Endothelial cell of umbilical vein (primary cell): Measurements from ENCODE around the gene CCDC107.

ENCODE experiments used
- EZH2 ChIP-seq: IDR thresholded peaks from 2 replicates; pipeline ENCODE4 v1.6.1; 2012; ENCODE audit warnings: borderline replicate concordance, low read depth, mild to moderate bottlenecking, moderate library complexity, low read length, inconsistent platforms; ENCODE audit not compliant: severe bottlenecking
- FOS ChIP-seq: IDR thresholded peaks from 2 replicates; pipeline ENCODE4 v1.6.1; 2011; ENCODE audit warnings: mild to moderate bottlenecking, low read length, moderate library complexity, borderline replicate concordance; ENCODE audit not compliant: insufficient read depth
- GATA2 ChIP-seq: IDR thresholded peaks from 2 replicates; pipeline ENCODE4 v1.7.0; 2011; ENCODE audit warnings: low read depth, mild to moderate bottlenecking, moderate library complexity, mixed read lengths, low read length; ENCODE audit not compliant: insufficient read length, insufficient read depth
- JUN ChIP-seq: IDR thresholded peaks from 2 replicates; pipeline ENCODE4 v1.6.1; 2011; ENCODE audit warnings: borderline replicate concordance, low read depth; ENCODE audit not compliant: insufficient read length, insufficient read depth
- MYC ChIP-seq: IDR thresholded peaks from one replicate; pipeline ENCODE4 v1.6.1; 2011; ENCODE audit warnings: mild to moderate bottlenecking, low read depth, low read length
- POLR2A ChIP-seq: IDR thresholded peaks from 2 replicates; pipeline ENCODE4 v1.6.1; 2012; ENCODE audit warnings: low read depth, mild to moderate bottlenecking, control low read depth, low read length
- POLR2AphosphoS5 ChIP-seq: IDR thresholded peaks from 2 replicates; pipeline ENCODE4 v1.6.1; 2012; ENCODE audit warnings: low read depth, mild to moderate bottlenecking, control low read depth, low read length, moderate library complexity; ENCODE audit not compliant: insufficient read depth
- TF ChIP-seq, protein P1 (sequence below): IDR thresholded peaks from 2 replicates; pipeline ENCODE4 v1.6.1; 2011; ENCODE audit not compliant: insufficient read depth, insufficient read length
- TF ChIP-seq, protein P2 (sequence below), 2 donors: IDR thresholded peaks; 1 replicate in 1 of 2; 2 replicates in 1 of 2; pipeline ENCODE4 v1.5.1; 2011; ENCODE audit warnings: low read length in 2 of 2, mild to moderate bottlenecking in 2 of 2, moderate library complexity in 2 of 2, control low read depth in 1 of 2, inconsistent platforms in 1 of 2, low read depth in 1 of 2; ENCODE audit not compliant: insufficient read depth in 1 of 2; ENCODE audit errors: extremely low read depth in 1 of 2

DNA sequence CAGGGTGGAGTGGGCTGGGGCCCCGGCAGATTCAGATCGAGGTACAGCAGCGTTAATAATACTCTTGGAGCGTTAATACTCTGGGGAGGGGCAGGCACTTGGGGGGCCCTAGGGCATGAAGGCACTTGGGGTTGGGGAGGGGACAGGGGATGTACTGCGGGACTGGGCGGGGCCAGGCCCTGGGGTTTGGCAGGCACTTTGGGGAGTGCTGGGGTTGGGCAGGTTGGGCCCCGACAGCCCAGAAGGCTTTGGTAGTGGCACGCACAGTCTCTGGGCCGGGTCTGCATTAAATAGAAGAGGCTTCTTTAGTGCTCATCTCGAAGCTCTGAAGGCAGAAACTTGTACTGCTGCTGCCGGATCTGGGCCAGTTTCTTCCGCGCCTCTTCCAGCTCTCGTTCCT is 39.4 kb downstream of the CCDC107 start:
- TF ChIP-seq, protein P1, sequence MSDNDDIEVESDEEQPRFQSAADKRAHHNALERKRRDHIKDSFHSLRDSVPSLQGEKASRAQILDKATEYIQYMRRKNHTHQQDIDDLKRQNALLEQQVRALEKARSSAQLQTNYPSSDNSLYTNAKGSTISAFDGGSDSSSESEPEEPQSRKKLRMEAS, result no peak
- TF ChIP-seq POLR2A (no peak), POLR2AphosphoS5 (no peak), EZH2 (no peak), FOS (no peak), GATA2 (no peak), MYC (no peak), JUN (no peak)
- TF ChIP-seq, protein P2, sequence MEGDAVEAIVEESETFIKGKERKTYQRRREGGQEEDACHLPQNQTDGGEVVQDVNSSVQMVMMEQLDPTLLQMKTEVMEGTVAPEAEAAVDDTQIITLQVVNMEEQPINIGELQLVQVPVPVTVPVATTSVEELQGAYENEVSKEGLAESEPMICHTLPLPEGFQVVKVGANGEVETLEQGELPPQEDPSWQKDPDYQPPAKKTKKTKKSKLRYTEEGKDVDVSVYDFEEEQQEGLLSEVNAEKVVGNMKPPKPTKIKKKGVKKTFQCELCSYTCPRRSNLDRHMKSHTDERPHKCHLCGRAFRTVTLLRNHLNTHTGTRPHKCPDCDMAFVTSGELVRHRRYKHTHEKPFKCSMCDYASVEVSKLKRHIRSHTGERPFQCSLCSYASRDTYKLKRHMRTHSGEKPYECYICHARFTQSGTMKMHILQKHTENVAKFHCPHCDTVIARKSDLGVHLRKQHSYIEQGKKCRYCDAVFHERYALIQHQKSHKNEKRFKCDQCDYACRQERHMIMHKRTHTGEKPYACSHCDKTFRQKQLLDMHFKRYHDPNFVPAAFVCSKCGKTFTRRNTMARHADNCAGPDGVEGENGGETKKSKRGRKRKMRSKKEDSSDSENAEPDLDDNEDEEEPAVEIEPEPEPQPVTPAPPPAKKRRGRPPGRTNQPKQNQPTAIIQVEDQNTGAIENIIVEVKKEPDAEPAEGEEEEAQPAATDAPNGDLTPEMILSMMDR (IDR thresholded peaks at IDR 0.05; ENCODE audit: extremely low read depth in 1 of 2, insufficient read depth in 1 of 2, low read depth in 1 of 2, low read length in 2 of 2), result no peak
